Uterus (tissue), 2 donors: ENCODE results near the gene AVPI1.

Experiments
- CTCF ChIP-seq, 4 experiments: fragments of 200-600 bp in 2 of 4; fragments of 450-650 bp in 2 of 4; sonication (generic) in 2 of 4; IDR thresholded peaks; one replicate each; pipeline ENCODE4 v1.5.1; 2016 to 2019; ENCODE audit warnings: antibody characterized with exemption in 4 of 4, mild to moderate bottlenecking in 2 of 4, moderate library complexity in 1 of 4
- POLR2A ChIP-seq, 2 donors: fragments of 450-650 bp; IDR thresholded peaks; one replicate each; pipeline ENCODE4 v1.6.1; 2016; ENCODE audit warnings: antibody characterized with exemption in 2 of 2, mild to moderate bottlenecking in 1 of 2, moderate library complexity in 1 of 2

GRCh38 chr10:97715259-97715874 lies 28.3 kb upstream of the AVPI1 start:
- TF ChIP-seq CTCF (IDR thresholded peaks at IDR 0.05) (no peak), POLR2A (IDR thresholded peaks at IDR 0.05) (no peak)
